GM12891 (cell line): ENCODE results near the gene HOMER2.

ENCODE experiments used
- PAX5 ChIP-seq: IDR thresholded peaks from 2 replicates; pipeline ENCODE4 v1.6.1; 2011; ENCODE audit warnings: low read length, moderate library complexity, mild to moderate bottlenecking; ENCODE audit not compliant: insufficient read depth, severe bottlenecking
- POLR2A ChIP-seq: IDR thresholded peaks from 2 replicates; pipeline ENCODE4 v1.6.1; 2011; ENCODE audit warnings: low read depth, low read length, control low read depth
- POLR2AphosphoS5 ChIP-seq: IDR thresholded peaks from 2 replicates; pipeline ENCODE4 v1.6.1; 2011; ENCODE audit warnings: low read depth, low read length, control low read depth
- SPI1 ChIP-seq: IDR thresholded peaks from 2 replicates; pipeline ENCODE4 v1.6.1; 2011; ENCODE audit warnings: low read depth, low read length, control low read depth
- TAF1 ChIP-seq: IDR thresholded peaks from 2 replicates; pipeline ENCODE4 v1.6.1; 2011; ENCODE audit warnings: low read depth, low read length, control low read depth

DNA sequence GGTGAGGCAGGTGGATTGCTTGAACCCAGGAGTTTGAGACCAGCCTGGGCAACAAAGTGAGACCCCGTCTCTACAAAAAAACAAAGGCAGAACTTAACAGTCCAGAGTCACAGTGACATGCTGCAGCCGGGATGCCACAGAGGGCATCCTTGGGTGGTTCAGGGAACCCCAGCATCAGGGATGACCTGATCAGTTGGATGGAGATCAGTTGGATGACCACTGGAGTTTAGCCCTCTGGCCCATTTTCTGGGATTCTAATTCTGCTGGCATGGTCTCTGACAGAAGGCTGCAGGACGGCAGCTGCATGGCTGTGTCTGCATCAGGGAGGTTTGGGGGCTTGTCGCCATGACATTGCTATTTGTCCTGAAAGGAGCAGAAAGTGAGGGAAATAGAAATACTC lies 123.3 kb downstream of the HOMER2 start:
- no peak for TF ChIP-seq TAF1
- peak; percentile 81 for TF ChIP-seq POLR2AphosphoS5
- TF ChIP-seq POLR2A, result peak; percentile 73; the same call in 1 of the 2 replicates
- TF ChIP-seq PAX5, result no peak
- TF ChIP-seq SPI1, result no peak
